Liver (tissue), 9 donors: ENCODE measurements around the gene RASEF. TPM values are rescaled to one million over a fixed set of nuclear protein-coding genes. Genes with fewer than 3 reads are reported as not detected.

Experiments
- DNase-seq: peaks from one replicate; pipeline ENCODE4 v3.0.0-alpha.2; 2017; ENCODE audit warnings: low spot score
- H3K27ac ChIP-seq, 2 donors: one replicate each; pipeline ENCODE4 v1.7.0; 2013; ENCODE audit warnings: inconsistent platforms in 2 of 2, low read length in 2 of 2, control low read depth in 1 of 2, low read depth in 1 of 2, mild to moderate bottlenecking in 1 of 2
- H3K27me3 ChIP-seq, 4 donors: one replicate each; pipeline versions ENCODE4 v1.6.1 to v1.7.0; 2013; ENCODE audit warnings: low read length in 3 of 4, inconsistent platforms in 1 of 4, mild to moderate bottlenecking in 1 of 4, moderate library complexity in 1 of 4; ENCODE audit not compliant: control insufficient read depth in 4 of 4, insufficient read depth in 4 of 4
- H3K36me3 ChIP-seq, 4 donors: one replicate each; pipeline versions ENCODE4 v1.6.1 to v1.7.0; 2013; ENCODE audit warnings: low read length in 3 of 4, mild to moderate bottlenecking in 3 of 4, low read depth in 1 of 4, moderate library complexity in 1 of 4; ENCODE audit not compliant: control insufficient read depth in 4 of 4, insufficient read depth in 3 of 4
- H3K4me1 ChIP-seq, 4 donors: one replicate each; pipeline versions ENCODE4 v1.6.1 to v1.7.0; 2013; ENCODE audit warnings: low read length in 3 of 4, mild to moderate bottlenecking in 3 of 4, moderate library complexity in 1 of 4; ENCODE audit not compliant: control insufficient read depth in 4 of 4, insufficient read depth in 4 of 4
- H3K4me3 ChIP-seq, 3 donors: one replicate each; pipeline versions ENCODE4 v1.6.1 to v1.7.0; 2013; ENCODE audit warnings: low read length in 3 of 3, control low read depth in 1 of 3, low read depth in 1 of 3, mild to moderate bottlenecking in 1 of 3
- H3K9ac ChIP-seq, 2 donors: one replicate each; pipeline ENCODE4 v1.7.0; 2013; ENCODE audit warnings: low read length in 2 of 2, mild to moderate bottlenecking in 2 of 2, moderate library complexity in 2 of 2, control low read depth in 1 of 2, low read depth in 1 of 2
- H3K9me3 ChIP-seq, 4 donors: one replicate each; pipeline versions ENCODE4 v1.6.1 to v1.7.0; 2013; ENCODE audit warnings: low read length in 3 of 4; ENCODE audit not compliant: control insufficient read depth in 4 of 4
- EGR1 ChIP-seq, 2 donors: IDR thresholded peaks; 2 replicates each; pipeline ENCODE4 v1.6.1; 2016 to 2018; ENCODE audit warnings: antibody characterized with exemption in 2 of 2, low read depth in 2 of 2
- FOXA1 ChIP-seq: IDR thresholded peaks from 2 replicates; pipeline ENCODE4 v1.6.1; 2016; ENCODE audit warnings: antibody characterized with exemption
- FOXA2 ChIP-seq: IDR thresholded peaks from 2 replicates; pipeline ENCODE4 v1.6.1; 2016; ENCODE audit warnings: antibody characterized with exemption
- GABPA ChIP-seq, 2 donors: IDR thresholded peaks in 1 of 2; conservative IDR thresholded peaks in 1 of 2; 2 replicates each; pipeline ENCODE4 v1.6.1; 2016; ENCODE audit warnings: antibody characterized with exemption in 2 of 2, mild to moderate bottlenecking in 1 of 2, moderate library complexity in 1 of 2
- HNF4A ChIP-seq, 2 donors: conservative IDR thresholded peaks; 2 replicates each; pipeline ENCODE4 v1.6.1; 2016; ENCODE audit warnings: antibody characterized with exemption in 2 of 2, mild to moderate bottlenecking in 2 of 2
- HNF4G ChIP-seq: IDR thresholded peaks from 2 replicates; pipeline ENCODE4 v1.6.1; 2016; ENCODE audit warnings: antibody characterized with exemption
- JUND ChIP-seq, 2 donors: IDR thresholded peaks; 2 replicates each; pipeline ENCODE4 v1.6.1; 2016; ENCODE audit warnings: antibody characterized with exemption in 2 of 2
- MAX ChIP-seq: IDR thresholded peaks from 2 replicates; pipeline ENCODE4 v1.6.1; 2016; ENCODE audit warnings: antibody characterized with exemption
- NR2F2 ChIP-seq: IDR thresholded peaks from 2 replicates; pipeline ENCODE4 v1.6.1; 2016; ENCODE audit warnings: antibody characterized with exemption
- RAD21 ChIP-seq, 2 donors: IDR thresholded peaks; 2 replicates each; pipeline ENCODE4 v1.6.1; 2016; ENCODE audit warnings: antibody characterized with exemption in 2 of 2, mild to moderate bottlenecking in 2 of 2
- RXRA ChIP-seq, 2 donors: IDR thresholded peaks; 2 replicates each; pipeline ENCODE4 v1.6.1; 2017 to 2018; ENCODE audit warnings: antibody characterized with exemption in 2 of 2, mild to moderate bottlenecking in 1 of 2
- SP1 ChIP-seq: IDR thresholded peaks from 2 replicates; pipeline ENCODE4 v1.6.1; 2018; ENCODE audit warnings: antibody characterized with exemption, mild to moderate bottlenecking
- TAF1 ChIP-seq: conservative IDR thresholded peaks from 2 replicates; pipeline ENCODE4 v1.6.1; 2016; ENCODE audit warnings: antibody characterized with exemption, mild to moderate bottlenecking
- YY1 ChIP-seq: IDR thresholded peaks from 2 replicates; pipeline ENCODE4 v1.6.1; 2016; ENCODE audit warnings: antibody characterized with exemption, mild to moderate bottlenecking
- ZBTB33 ChIP-seq: IDR thresholded peaks from 2 replicates; pipeline ENCODE4 v1.6.1; 2016; ENCODE audit warnings: antibody characterized with exemption
- WGBS: extraction: QIAGEN DNeasy Blood & Tissue Kit; methylation state at CpG from one replicate; pipeline ENCODE4 v1.1.7; 2013; 5-methylcytosine and 5-hydroxymethylcytosine counted together
- polyA plus RNA-seq, 2 donors: library from polyadenylated mRNA; stranded (reverse) in 1 of 2; unstranded in 1 of 2; fragments of 200-250 nt in 1 of 2; fragments of >200 nt in 1 of 2; fragmentation: Nextera tagmentation in 1 of 2; extraction: Ambion mirVana in 1 of 2; gene quantifications; one replicate each; pipeline versions ENCODE4 v1.2.1 to v1.2.3, GENCODE V29; 2013 to 2015
- total RNA-seq, 2 donors: library from RNA; depleted of rRNA; stranded (reverse); fragments of >200 nt; gene quantifications; one replicate each; pipeline ENCODE4 v1.2.3, GENCODE V29; 2014
- TF ChIP-seq, protein P1 (sequence below): IDR thresholded peaks from 2 replicates; pipeline ENCODE4 v1.6.1; 2016; ENCODE audit warnings: antibody characterized with exemption
- TF ChIP-seq, protein P2 (sequence below): fragments of 150-350 bp; IDR thresholded peaks from 2 replicates; pipeline ENCODE4 v1.5.1; 2017; ENCODE audit warnings: improper control_type of control experiment, low read depth, low read length; ENCODE audit not compliant: missing input control
- donor health status: healthy.
- donor health status: healthy.
- donor health status: healthy.
- donor health status: healthy.
- donor health status: healthy.

Gene RASEF
- total and polyA plus RNA-seq, 4 donors, result 0.14 to 1.5 (median 0.39) TPM

- no peak overlapping the region for H3K4me3 ChIP-seq
- WGBS, result 81% methylated on average over 1 of the region's 1 CpG
- peaks cover 0 to 3% (median 0%) of the 10 kb centered on the region in 4 donors for H3K27me3 ChIP-seq
- no peaks in the 10 kb centered on the region for H3K36me3 ChIP-seq
- H3K9ac ChIP-seq, result no peak overlapping the region
- H3K27ac ChIP-seq, result no peak overlapping the region
- TF ChIP-seq HNF4A (conservative IDR thresholded peaks at IDR 0.05) (no peak), TAF1 (no peak), RXRA (IDR thresholded peaks at IDR 0.05) (no peak), SP1 (no peak)
- DNase-seq, result no peak
- H3K9me3 ChIP-seq, result peaks cover 0 to 4% (median 2%) of the 10 kb centered on the region in 4 donors
- H3K4me1 ChIP-seq, result no peaks in the 10 kb centered on the region
Observed at GRCh38 chr9:82968816-82969215, 94.1 kb downstream of the RASEF start.

- 82% methylated on average over 3 of the region's 3 CpGs for WGBS
- H3K36me3 ChIP-seq, result no peaks in the 10 kb centered on the region
- H3K4me1 ChIP-seq, result no peaks in the 10 kb centered on the region
- H3K27ac ChIP-seq, result no peak overlapping the region
- no peak for DNase-seq
- no peak overlapping the region for H3K4me3 ChIP-seq
- H3K9me3 ChIP-seq, result peaks cover 0 to 4% (median 2%) of the 10 kb centered on the region in 4 donors
- H3K27me3 ChIP-seq, result peaks cover 0 to 2% (median 0%) of the 10 kb centered on the region in 4 donors
- TF ChIP-seq FOXA2 (no peak), FOXA1 (no peak), TAF1 (no peak), ZBTB33 (no peak), MAX (no peak), GABPA (IDR thresholded peaks at IDR 0.05 in 1 of 2, conservative IDR thresholded peaks at IDR 0.05 in 1 of 2) (no peak), JUND (IDR thresholded peaks at IDR 0.05) (no peak), NR2F2 (no peak), YY1 (no peak), RAD21 (IDR thresholded peaks at IDR 0.05) (no peak), RXRA (IDR thresholded peaks at IDR 0.05) (no peak), HNF4G (no peak), SP1 (no peak), HNF4A (conservative IDR thresholded peaks at IDR 0.05) (no peak), EGR1 (IDR thresholded peaks at IDR 0.05; ENCODE audit: low read depth in 2 of 2) (no peak)
- TF ChIP-seq, protein P1, sequence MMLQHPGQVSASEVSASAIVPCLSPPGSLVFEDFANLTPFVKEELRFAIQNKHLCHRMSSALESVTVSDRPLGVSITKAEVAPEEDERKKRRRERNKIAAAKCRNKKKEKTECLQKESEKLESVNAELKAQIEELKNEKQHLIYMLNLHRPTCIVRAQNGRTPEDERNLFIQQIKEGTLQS, result no peak
- TF ChIP-seq, protein P2, sequence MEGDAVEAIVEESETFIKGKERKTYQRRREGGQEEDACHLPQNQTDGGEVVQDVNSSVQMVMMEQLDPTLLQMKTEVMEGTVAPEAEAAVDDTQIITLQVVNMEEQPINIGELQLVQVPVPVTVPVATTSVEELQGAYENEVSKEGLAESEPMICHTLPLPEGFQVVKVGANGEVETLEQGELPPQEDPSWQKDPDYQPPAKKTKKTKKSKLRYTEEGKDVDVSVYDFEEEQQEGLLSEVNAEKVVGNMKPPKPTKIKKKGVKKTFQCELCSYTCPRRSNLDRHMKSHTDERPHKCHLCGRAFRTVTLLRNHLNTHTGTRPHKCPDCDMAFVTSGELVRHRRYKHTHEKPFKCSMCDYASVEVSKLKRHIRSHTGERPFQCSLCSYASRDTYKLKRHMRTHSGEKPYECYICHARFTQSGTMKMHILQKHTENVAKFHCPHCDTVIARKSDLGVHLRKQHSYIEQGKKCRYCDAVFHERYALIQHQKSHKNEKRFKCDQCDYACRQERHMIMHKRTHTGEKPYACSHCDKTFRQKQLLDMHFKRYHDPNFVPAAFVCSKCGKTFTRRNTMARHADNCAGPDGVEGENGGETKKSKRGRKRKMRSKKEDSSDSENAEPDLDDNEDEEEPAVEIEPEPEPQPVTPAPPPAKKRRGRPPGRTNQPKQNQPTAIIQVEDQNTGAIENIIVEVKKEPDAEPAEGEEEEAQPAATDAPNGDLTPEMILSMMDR, result no peak
- no peak overlapping the region for H3K9ac ChIP-seq
Observed at GRCh38 chr9:82968388-82968787, 94.6 kb downstream of the RASEF start.
